PC-3 (cell line): ENCODE data around the gene LTA4H.

Source experiments
- CTCF ChIP-seq: fragments of 300-600 bp; sonication (generic); conservative IDR thresholded peaks from 2 replicates; pipeline ENCODE4 v1.5.1; 2017; ENCODE audit warnings: antibody characterized with exemption, low read depth, mild to moderate bottlenecking, low read length
- EZH2 ChIP-seq: fragments of 300-600 bp; sonication (generic); IDR thresholded peaks from one replicate; pipeline ENCODE4 v1.6.1; 2017; ENCODE audit warnings: antibody characterized with exemption, mild to moderate bottlenecking, low read length; ENCODE audit not compliant: unreplicated experiment
- EZH2phosphoT487 ChIP-seq: fragments of 300-600 bp; sonication (generic); IDR thresholded peaks from 2 replicates; pipeline ENCODE4 v1.6.1; 2018; ENCODE audit warnings: mild to moderate bottlenecking, antibody characterized with exemption, low read length, borderline replicate concordance

DNA sequence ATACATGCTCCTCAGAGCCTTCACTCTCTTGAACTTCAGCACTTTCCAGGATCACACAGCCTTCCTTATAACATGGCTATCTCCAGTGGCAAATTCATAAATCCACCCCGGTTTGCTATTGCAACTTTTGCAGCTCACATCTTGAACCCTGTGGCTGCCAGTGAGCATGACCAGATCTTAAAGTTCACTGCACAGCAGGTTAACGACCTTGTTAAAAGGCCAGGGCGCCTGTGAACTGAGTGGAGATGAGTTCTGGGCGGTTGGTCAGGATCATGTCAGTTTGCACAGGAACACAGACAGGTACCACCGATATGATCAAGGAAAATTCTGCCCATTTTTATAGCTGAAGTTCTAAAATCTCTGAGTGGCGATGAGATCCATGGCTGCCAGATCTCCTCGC, 24.7 kb upstream of the LTA4H start:
- TF ChIP-seq CTCF (no peak), EZH2 (no peak), EZH2phosphoT487 (no peak)
